Sigmoid colon (tissue), 7 donors: Measurements from ENCODE around the gene RFC2. TPM values are rescaled to one million over a fixed set of nuclear protein-coding genes. Genes with fewer than 3 reads are reported as not detected.
A peak's percentile ranks its signal among the peaks of the same experiment; 100 is the strongest.

Experiments
- DNase-seq: peaks from one replicate; pipeline ENCODE4 v3.0.0-alpha.2; 2019
- H3K27ac ChIP-seq, 4 donors: fragments of 200-600 bp; sonication (generic); one replicate each; pipeline ENCODE4 v1.5.1; 2016 to 2019; ENCODE audit warnings: mild to moderate bottlenecking in 1 of 4
- H3K27me3 ChIP-seq, 3 donors: fragments of 200-600 bp; sonication (generic); one replicate each; pipeline ENCODE4 v1.5.1; 2019; ENCODE audit warnings: mild to moderate bottlenecking in 1 of 3
- H3K36me3 ChIP-seq, 4 donors: fragments of 200-600 bp; sonication (generic); one replicate each; pipeline ENCODE4 v1.5.1; 2016 to 2019
- H3K4me1 ChIP-seq, 4 donors: fragments of 200-600 bp; sonication (generic); one replicate each; pipeline ENCODE4 v1.5.1; 2017 to 2019
- H3K4me3 ChIP-seq, 4 donors: fragments of 200-600 bp; sonication (generic); one replicate each; pipeline ENCODE4 v1.5.1; 2017 to 2019; ENCODE audit warnings: mild to moderate bottlenecking in 2 of 4, moderate library complexity in 1 of 4
- H3K9me3 ChIP-seq, 4 donors: fragments of 200-600 bp in 3 of 4; sonication (generic) in 3 of 4; one replicate each; pipeline versions ENCODE4 v1.5.1 to v1.6.1; 2013 to 2019
- CTCF ChIP-seq, 4 experiments: fragments of 450-650 bp in 3 of 4; fragments of 200-600 bp in 1 of 4; IDR thresholded peaks; one replicate each; pipeline ENCODE4 v1.5.1; 2016 to 2019; ENCODE audit warnings: antibody characterized with exemption in 4 of 4, mild to moderate bottlenecking in 3 of 4, moderate library complexity in 2 of 4
- EP300 ChIP-seq, 4 donors: sonication (generic); formaldehyde crosslinking; IDR thresholded peaks; one replicate each; pipeline ENCODE4 v1.6.1; 2017; ENCODE audit warnings: antibody characterized with exemption in 4 of 4
- POLR2A ChIP-seq, 2 donors: fragments of 450-650 bp; IDR thresholded peaks; one replicate each; pipeline ENCODE4 v1.6.1; 2016; ENCODE audit warnings: antibody characterized with exemption in 2 of 2, mild to moderate bottlenecking in 2 of 2, moderate library complexity in 2 of 2
- POLR2AphosphoS5 ChIP-seq, 4 donors: sonication (generic); formaldehyde crosslinking; IDR thresholded peaks; one replicate each; pipeline ENCODE4 v1.6.1; 2017; ENCODE audit warnings: antibody characterized with exemption in 4 of 4
- WGBS, 2 donors: extraction: QIAGEN DNeasy Blood & Tissue Kit; methylation state at CpG; one replicate each; pipeline ENCODE4 v1.1.7; 2013; 5-methylcytosine and 5-hydroxymethylcytosine counted together
- intact Hi-C: fragments of 100-400 bp; cut with DNase I; formaldehyde crosslinking; loops from one replicate; pipeline ENCODE4 v1.15.1; 2023
- polyA plus RNA-seq, 3 donors: library from polyadenylated mRNA; stranded (reverse); fragments of 200-250 nt; gene quantifications; one replicate each; pipeline ENCODE4 v1.2.3, GENCODE V29; 2013
- total RNA-seq, 4 donors: library from RNA; depleted of rRNA; stranded (reverse); fragments of >200 nt; gene quantifications; one replicate each; pipeline ENCODE4 v1.1.0, GENCODE V29; 2016
- donor health status: healthy with polysubstance abuse.
- donor health status: Bipolar disorder and iron deficiency.
- donor health status: healthy.

RFC2 gene
- total and polyA plus RNA-seq, 7 donors, result 3.3 to 30.0 (median 17.8) TPM

- intact Hi-C loops, result loop anchor here (2.0 kb wide), 1 partner anchor 19 kb away; the partner anchor contains the start of gene CLIP2
- peak overlapping the region in 2 of 4 donors; percentile 33 to 47 for H3K27ac ChIP-seq
Observed at GRCh38 chr7:74269757-74270277, 15.6 kb upstream of the RFC2 start.

GRCh38 chr7:74267756-74268565 lies 13.8 kb upstream of the RFC2 start:
- intact Hi-C loops, result no loop called here
- no peak for DNase-seq
- Histone ChIP-seq H3K9me3 (no peaks in the 10 kb centered on the region), H3K27me3 (no peaks in the 10 kb centered on the region), H3K27ac (no peak overlapping the region), H3K4me1 (peaks cover 0 to 18% (median 6%) of the 10 kb centered on the region in 4 donors), H3K4me3 (no peak overlapping the region), H3K36me3 (no peaks in the 10 kb centered on the region)
- WGBS, 2 donors, result 79 to 81% methylated on average over 13 of the region's 13 CpGs
- no peak for TF ChIP-seq EP300 (IDR thresholded peaks at IDR 0.05)
- no peak for TF ChIP-seq CTCF (IDR thresholded peaks at IDR 0.05)
- no peak for TF ChIP-seq POLR2AphosphoS5 (IDR thresholded peaks at IDR 0.05)
- TF ChIP-seq POLR2A (IDR thresholded peaks at IDR 0.05), result no peak

More at GRCh38 chr7:74269757-74270277, 15.6 kb upstream of the RFC2 start:
- H3K4me1 ChIP-seq, result peaks cover 0 to 19% (median 6%) of the 10 kb centered on the region in 4 donors
- no peak for TF ChIP-seq EP300 (IDR thresholded peaks at IDR 0.05)
- no peak for TF ChIP-seq POLR2AphosphoS5 (IDR thresholded peaks at IDR 0.05)
- no peak for TF ChIP-seq POLR2A (IDR thresholded peaks at IDR 0.05)
- TF ChIP-seq CTCF (IDR thresholded peaks at IDR 0.05), result no peak
- no peaks in the 10 kb centered on the region for H3K27me3 ChIP-seq
- no peak for DNase-seq
- H3K9me3 ChIP-seq, result no peaks in the 10 kb centered on the region
- peak overlapping the region; percentile 47 to 55 (median 54) for H3K4me3 ChIP-seq
- WGBS, 2 donors, result 0 to 1% methylated on average over 17 of the region's 17 CpGs
- no peaks in the 10 kb centered on the region for H3K36me3 ChIP-seq

GRCh38 chr7:74266191-74266963 lies 12.2 kb upstream of the RFC2 start:
- H3K4me1 ChIP-seq, result peaks cover 0 to 8% (median 2%) of the 10 kb centered on the region in 4 donors
- WGBS, 2 donors, result 68% methylated on average over 7 of the region's 7 CpGs

More at GRCh38 chr7:74266191-74266963, 12.2 kb upstream of the RFC2 start:
- TF ChIP-seq CTCF (IDR thresholded peaks at IDR 0.05), result no peak
- Histone ChIP-seq H3K36me3 (no peaks in the 10 kb centered on the region), H3K27me3 (no peaks in the 10 kb centered on the region), H3K4me3 (no peak overlapping the region), H3K27ac (no peak overlapping the region), H3K9me3 (no peaks in the 10 kb centered on the region)
- intact Hi-C loops, result no loop called here
- DNase-seq, result no peak
